Panc1 (cell line): ENCODE measurements around the gene KCNH1. TPM values are rescaled to one million over a fixed set of nuclear protein-coding genes. Genes with fewer than 3 reads are reported as not detected.

Source experiments
- ATAC-seq: fragments of 200-7000 bp; cut with Tn5 transposase; 2 replicates; pipeline ENCODE4 v1.9.1; 2020; ENCODE audit warnings: mild to moderate bottlenecking, moderate library complexity
- BruUV-seq: library from RNA; stranded (reverse); fragments of 400-500 nt; replicated peaks from 2 replicates; lab custom pipeline; 2021; lab: Mats Ljungman, UMichigan
- CTCF ChIA-PET: fragments of 300-600 bp; sonication (Branson Sonifier 250); formaldehyde crosslinking; loops from one replicate; lab custom pipeline; 2022; ENCODE audit warnings: antibody characterized with exemption; lab: Charles Lee
- POLR2A ChIA-PET: fragments of 300-600 bp; sonication (Branson Sonifier 250); formaldehyde crosslinking; loops from one replicate; lab custom pipeline; 2022; ENCODE audit warnings: antibody characterized with exemption; lab: Charles Lee
- DNase-seq: peaks from one replicate; pipeline ENCODE4 v3.0.0-alpha.2; 2010; ENCODE audit warnings: low read depth, low spot score
- H3K27ac ChIP-seq: 2 replicates; pipeline ENCODE4 v1.5.1; 2011; ENCODE audit warnings: mild to moderate bottlenecking, low read length, inconsistent platforms
- H3K27me3 ChIP-seq: fragments of 200-500 bp; sonication (Bioruptor generic); 2 replicates; pipeline ENCODE4 v1.6.0; 2014; ENCODE audit warnings: low read length, inconsistent platforms; ENCODE audit not compliant: control insufficient read depth, insufficient read depth
- H3K36me3 ChIP-seq: fragments of 200-500 bp; sonication (Bioruptor generic); 2 replicates; pipeline ENCODE4 v1.5.1; 2014; ENCODE audit warnings: inconsistent platforms, mild to moderate bottlenecking, low read length, moderate library complexity; ENCODE audit not compliant: control insufficient read depth, insufficient read depth
- H3K4me1 ChIP-seq: 2 replicates; pipeline ENCODE4 v1.5.1; 2011; ENCODE audit warnings: inconsistent platforms, mild to moderate bottlenecking, low read length, moderate library complexity; ENCODE audit not compliant: control insufficient read depth, insufficient read depth
- H3K4me3 ChIP-seq, 2 experiments: 2 replicates each; pipeline ENCODE4 v1.5.1; 2011 to 2012; ENCODE audit warnings: low read depth in 2 of 2, low read length in 2 of 2, mild to moderate bottlenecking in 2 of 2, inconsistent platforms in 1 of 2, moderate library complexity in 1 of 2
- H3K9me3 ChIP-seq: fragments of 200-500 bp; sonication (Bioruptor generic); 2 replicates; pipeline ENCODE4 v1.5.1; 2014; ENCODE audit warnings: low read depth, mild to moderate bottlenecking, inconsistent platforms, low read length, moderate library complexity; ENCODE audit not compliant: control insufficient read depth, insufficient read depth
- POLR2AphosphoS5 ChIP-seq: IDR thresholded peaks from 2 replicates; pipeline ENCODE4 v1.6.1; 2012; ENCODE audit warnings: mild to moderate bottlenecking, low read depth, low read length, moderate library complexity
- SIN3A ChIP-seq: IDR thresholded peaks from 2 replicates; pipeline ENCODE4 v1.6.1; 2012; ENCODE audit warnings: low read depth, mild to moderate bottlenecking, low read length, moderate library complexity, borderline replicate concordance; ENCODE audit not compliant: insufficient read depth
- TCF7L2 ChIP-seq: IDR thresholded peaks from 2 replicates; pipeline ENCODE4 v1.6.1; 2011; ENCODE audit warnings: mild to moderate bottlenecking, low read depth, low read length, inconsistent platforms
- in situ Hi-C: cut with HindIII; loops from 2 replicates; pipeline ENCODE4 v1.10.0; 2016; ENCODE audit warnings: low sequenced_read_pairs, low pct_unique_long_range_greater_than_20kb
- intact Hi-C: fragments of 100-400 bp; cut with micrococcal nuclease; formaldehyde crosslinking; loops from one replicate; pipeline ENCODE4 v1.10.0; 2022; ENCODE audit not compliant: unreplicated experiment
- total RNA-seq: library from RNA; stranded (reverse); gene quantifications from one replicate; pipeline ENCODE4 v1.2.1, GENCODE V29; 2021; ENCODE audit not compliant: unreplicated experiment
- TF ChIP-seq, protein P1 (sequence below): fragments of 450-650 bp; IDR thresholded peaks from 2 replicates; pipeline ENCODE4 v1.5.1; 2017; ENCODE audit warnings: mild to moderate bottlenecking
- TF ChIP-seq, protein P2 (sequence below), 2 experiments: IDR thresholded peaks; 2 replicates each; pipeline ENCODE4 v1.6.1; 2011 to 2012; ENCODE audit warnings: low read depth in 2 of 2, control low read depth in 1 of 2, low read length in 1 of 2, mild to moderate bottlenecking in 1 of 2, moderate library complexity in 1 of 2; ENCODE audit not compliant: insufficient read depth in 1 of 2

Gene KCNH1
- total RNA-seq, 1 experiment from 2014 or later, result not detected

DNA sequence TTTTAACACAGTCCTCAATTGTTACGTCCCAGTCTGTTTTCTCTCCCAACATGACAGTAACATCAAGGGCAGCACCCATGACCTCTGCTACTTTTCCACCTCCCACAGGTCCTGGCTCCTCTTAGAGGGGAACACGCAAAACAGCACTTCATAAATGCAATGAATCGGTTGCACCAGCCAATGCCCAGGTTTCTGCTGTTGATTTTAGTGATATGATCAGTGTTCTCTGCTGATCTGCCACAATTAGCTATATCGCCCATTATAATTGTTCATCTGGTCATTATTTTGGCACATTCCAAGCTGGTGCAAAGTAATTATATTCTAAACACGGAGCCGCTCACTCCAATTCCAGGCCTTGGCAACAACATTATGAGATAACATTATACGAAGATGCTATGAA is 184.5 kb downstream of the KCNH1 start:
- Histone ChIP-seq H3K36me3 (no peaks in the 10 kb centered on the region), H3K27ac (no peak overlapping the region), H3K4me3 (no peak overlapping the region), H3K4me1 (no peaks in the 10 kb centered on the region), H3K9me3 (no peaks in the 10 kb centered on the region), H3K27me3 (no peaks in the 10 kb centered on the region)
- ChIA-PET POLR2A (no interaction called here), CTCF (interaction anchor here (0.6 kb wide), 1 partner anchor 434 kb away, joined by 3 read pairs; no protein-coding TSS in a partner anchor)
- no TSS peak for BruUV-seq
- no peak for TF ChIP-seq TCF7L2
- TF ChIP-seq SIN3A, result no peak
- TF ChIP-seq, protein P1, sequence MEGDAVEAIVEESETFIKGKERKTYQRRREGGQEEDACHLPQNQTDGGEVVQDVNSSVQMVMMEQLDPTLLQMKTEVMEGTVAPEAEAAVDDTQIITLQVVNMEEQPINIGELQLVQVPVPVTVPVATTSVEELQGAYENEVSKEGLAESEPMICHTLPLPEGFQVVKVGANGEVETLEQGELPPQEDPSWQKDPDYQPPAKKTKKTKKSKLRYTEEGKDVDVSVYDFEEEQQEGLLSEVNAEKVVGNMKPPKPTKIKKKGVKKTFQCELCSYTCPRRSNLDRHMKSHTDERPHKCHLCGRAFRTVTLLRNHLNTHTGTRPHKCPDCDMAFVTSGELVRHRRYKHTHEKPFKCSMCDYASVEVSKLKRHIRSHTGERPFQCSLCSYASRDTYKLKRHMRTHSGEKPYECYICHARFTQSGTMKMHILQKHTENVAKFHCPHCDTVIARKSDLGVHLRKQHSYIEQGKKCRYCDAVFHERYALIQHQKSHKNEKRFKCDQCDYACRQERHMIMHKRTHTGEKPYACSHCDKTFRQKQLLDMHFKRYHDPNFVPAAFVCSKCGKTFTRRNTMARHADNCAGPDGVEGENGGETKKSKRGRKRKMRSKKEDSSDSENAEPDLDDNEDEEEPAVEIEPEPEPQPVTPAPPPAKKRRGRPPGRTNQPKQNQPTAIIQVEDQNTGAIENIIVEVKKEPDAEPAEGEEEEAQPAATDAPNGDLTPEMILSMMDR, result no peak
- TF ChIP-seq, protein P2, sequence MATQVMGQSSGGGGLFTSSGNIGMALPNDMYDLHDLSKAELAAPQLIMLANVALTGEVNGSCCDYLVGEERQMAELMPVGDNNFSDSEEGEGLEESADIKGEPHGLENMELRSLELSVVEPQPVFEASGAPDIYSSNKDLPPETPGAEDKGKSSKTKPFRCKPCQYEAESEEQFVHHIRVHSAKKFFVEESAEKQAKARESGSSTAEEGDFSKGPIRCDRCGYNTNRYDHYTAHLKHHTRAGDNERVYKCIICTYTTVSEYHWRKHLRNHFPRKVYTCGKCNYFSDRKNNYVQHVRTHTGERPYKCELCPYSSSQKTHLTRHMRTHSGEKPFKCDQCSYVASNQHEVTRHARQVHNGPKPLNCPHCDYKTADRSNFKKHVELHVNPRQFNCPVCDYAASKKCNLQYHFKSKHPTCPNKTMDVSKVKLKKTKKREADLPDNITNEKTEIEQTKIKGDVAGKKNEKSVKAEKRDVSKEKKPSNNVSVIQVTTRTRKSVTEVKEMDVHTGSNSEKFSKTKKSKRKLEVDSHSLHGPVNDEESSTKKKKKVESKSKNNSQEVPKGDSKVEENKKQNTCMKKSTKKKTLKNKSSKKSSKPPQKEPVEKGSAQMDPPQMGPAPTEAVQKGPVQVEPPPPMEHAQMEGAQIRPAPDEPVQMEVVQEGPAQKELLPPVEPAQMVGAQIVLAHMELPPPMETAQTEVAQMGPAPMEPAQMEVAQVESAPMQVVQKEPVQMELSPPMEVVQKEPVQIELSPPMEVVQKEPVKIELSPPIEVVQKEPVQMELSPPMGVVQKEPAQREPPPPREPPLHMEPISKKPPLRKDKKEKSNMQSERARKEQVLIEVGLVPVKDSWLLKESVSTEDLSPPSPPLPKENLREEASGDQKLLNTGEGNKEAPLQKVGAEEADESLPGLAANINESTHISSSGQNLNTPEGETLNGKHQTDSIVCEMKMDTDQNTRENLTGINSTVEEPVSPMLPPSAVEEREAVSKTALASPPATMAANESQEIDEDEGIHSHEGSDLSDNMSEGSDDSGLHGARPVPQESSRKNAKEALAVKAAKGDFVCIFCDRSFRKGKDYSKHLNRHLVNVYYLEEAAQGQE (IDR thresholded peaks at IDR 0.05; ENCODE audit: insufficient read depth in 1 of 2, low read depth in 2 of 2, low read length in 1 of 2), result no peak
- TF ChIP-seq POLR2AphosphoS5, result no peak
- no peak for DNase-seq
- in situ Hi-C loops, result no loop called here
- no peak for ATAC-seq
- intact Hi-C loops, result no loop called here

DNA sequence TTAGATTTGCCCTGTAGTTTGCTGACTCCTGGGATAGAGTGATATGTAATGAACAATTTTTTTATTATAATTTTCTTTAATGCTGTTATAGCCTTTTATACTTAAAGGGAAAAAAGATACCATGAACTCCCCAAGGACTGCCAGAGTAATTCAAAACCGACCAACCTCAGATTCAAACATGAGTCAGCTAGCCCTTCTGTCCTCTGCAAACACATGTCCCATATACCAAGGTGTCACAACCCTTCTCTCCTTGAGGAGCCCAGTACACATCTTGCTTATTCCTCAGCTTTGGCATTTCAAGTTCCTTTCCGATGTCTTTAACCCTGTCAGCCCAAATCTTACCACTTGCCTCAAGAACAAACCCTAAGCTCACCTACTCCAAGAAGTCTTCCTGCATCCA is 184.9 kb downstream of the KCNH1 start:
- Histone ChIP-seq H3K4me1 (no peaks in the 10 kb centered on the region), H3K27me3 (no peaks in the 10 kb centered on the region), H3K9me3 (no peaks in the 10 kb centered on the region), H3K27ac (no peak overlapping the region), H3K36me3 (no peaks in the 10 kb centered on the region), H3K4me3 (no peak overlapping the region)
- BruUV-seq, result no TSS peak
- in situ Hi-C loops, result no loop called here
- CTCF ChIA-PET, result interaction anchor here (0.6 kb wide), 1 partner anchor 433 kb away, joined by 3 read pairs; no protein-coding TSS in a partner anchor
- intact Hi-C loops, result no loop called here
- no peak for ATAC-seq
- POLR2A ChIA-PET, result no interaction called here
- TF ChIP-seq POLR2AphosphoS5, result no peak
- TF ChIP-seq SIN3A, result no peak
- TF ChIP-seq, protein P1, result no peak
- TF ChIP-seq, protein P2 (IDR thresholded peaks at IDR 0.05; ENCODE audit: insufficient read depth in 1 of 2, low read depth in 2 of 2, low read length in 1 of 2), result no peak
- no peak for TF ChIP-seq TCF7L2
- no peak for DNase-seq
